ENCODE results near the gene CACUL1. TPM values are rescaled to one million over a fixed set of nuclear protein-coding genes. Genes with fewer than 3 reads are reported as not detected.
"Not testable (repeated sequence)": the region's sequence is repeated elsewhere in the genome, so short reads cannot be mapped to it uniquely, and the experiment has no call there.

Gene CACUL1
- total RNA-seq, 4 donors from 2014 or later, result 13.1 to 29.1 (median 23.2) TPM

DNA sequence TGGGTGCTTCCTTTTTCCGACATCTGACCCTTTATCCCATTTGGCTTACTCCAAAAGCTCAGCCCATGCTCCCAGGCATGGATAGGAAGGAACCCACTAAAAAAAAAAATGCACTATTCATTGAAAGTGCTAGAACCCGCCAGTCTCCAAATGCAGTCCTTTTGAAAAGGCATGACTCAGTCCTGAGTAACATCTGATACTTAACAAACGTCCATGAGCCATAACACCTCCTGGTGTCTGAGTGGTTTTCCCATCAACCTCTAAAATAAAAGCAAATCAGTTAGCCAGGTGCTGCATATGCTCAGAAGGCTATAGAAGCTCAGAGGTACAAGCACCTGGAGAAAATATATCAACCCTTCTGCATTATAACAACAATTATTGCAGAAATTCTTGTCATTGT is 45.0 kb upstream of the CACUL1 start:
- DNase-seq, result no peak
- H3K27ac ChIP-seq, result no peak overlapping the region
- in situ Hi-C loops (cut with MboI; ENCODE audit: low pct_ligation_motif_present in 1 of 4, low pct_unique_long_range_greater_than_20kb in 1 of 4, low sequenced_read_pairs in 3 of 4) (loop anchor here (10.0 to 25.0 kb wide), 3 partner anchors 88 to 237 kb away; no protein-coding TSS in a partner anchor), intact Hi-C loops (cut with DNase I; ENCODE audit: low total_unique reads) (no loop called here)
- H3K36me3 ChIP-seq, result no peaks in the 10 kb centered on the region
- 62% methylated on average over 3 of the region's 3 CpGs; no CpG with 5 or more reads in 1 of the 2 donors for WGBS, 2 donors (ENCODE audit: low coverage in 1 of 2)
- H3K27me3 ChIP-seq, result no peaks in the 10 kb centered on the region
- H3K9me3 ChIP-seq, result no peaks in the 10 kb centered on the region
- H3K4me3 ChIP-seq, result no peak overlapping the region
- TF ChIP-seq, protein P1, sequence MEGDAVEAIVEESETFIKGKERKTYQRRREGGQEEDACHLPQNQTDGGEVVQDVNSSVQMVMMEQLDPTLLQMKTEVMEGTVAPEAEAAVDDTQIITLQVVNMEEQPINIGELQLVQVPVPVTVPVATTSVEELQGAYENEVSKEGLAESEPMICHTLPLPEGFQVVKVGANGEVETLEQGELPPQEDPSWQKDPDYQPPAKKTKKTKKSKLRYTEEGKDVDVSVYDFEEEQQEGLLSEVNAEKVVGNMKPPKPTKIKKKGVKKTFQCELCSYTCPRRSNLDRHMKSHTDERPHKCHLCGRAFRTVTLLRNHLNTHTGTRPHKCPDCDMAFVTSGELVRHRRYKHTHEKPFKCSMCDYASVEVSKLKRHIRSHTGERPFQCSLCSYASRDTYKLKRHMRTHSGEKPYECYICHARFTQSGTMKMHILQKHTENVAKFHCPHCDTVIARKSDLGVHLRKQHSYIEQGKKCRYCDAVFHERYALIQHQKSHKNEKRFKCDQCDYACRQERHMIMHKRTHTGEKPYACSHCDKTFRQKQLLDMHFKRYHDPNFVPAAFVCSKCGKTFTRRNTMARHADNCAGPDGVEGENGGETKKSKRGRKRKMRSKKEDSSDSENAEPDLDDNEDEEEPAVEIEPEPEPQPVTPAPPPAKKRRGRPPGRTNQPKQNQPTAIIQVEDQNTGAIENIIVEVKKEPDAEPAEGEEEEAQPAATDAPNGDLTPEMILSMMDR (IDR thresholded peaks at IDR 0.05), result no peak
- no peak for TF ChIP-seq POLR2AphosphoS5 (IDR thresholded peaks at IDR 0.05)
- no peak for TF ChIP-seq POLR2A (IDR thresholded peaks at IDR 0.05)
- no peak for TF ChIP-seq EP300 (IDR thresholded peaks at IDR 0.05; ENCODE audit: low read depth)
- H3K4me1 ChIP-seq, result peaks cover 0 to 3% (median 1%) of the 10 kb centered on the region in 4 donors

DNA sequence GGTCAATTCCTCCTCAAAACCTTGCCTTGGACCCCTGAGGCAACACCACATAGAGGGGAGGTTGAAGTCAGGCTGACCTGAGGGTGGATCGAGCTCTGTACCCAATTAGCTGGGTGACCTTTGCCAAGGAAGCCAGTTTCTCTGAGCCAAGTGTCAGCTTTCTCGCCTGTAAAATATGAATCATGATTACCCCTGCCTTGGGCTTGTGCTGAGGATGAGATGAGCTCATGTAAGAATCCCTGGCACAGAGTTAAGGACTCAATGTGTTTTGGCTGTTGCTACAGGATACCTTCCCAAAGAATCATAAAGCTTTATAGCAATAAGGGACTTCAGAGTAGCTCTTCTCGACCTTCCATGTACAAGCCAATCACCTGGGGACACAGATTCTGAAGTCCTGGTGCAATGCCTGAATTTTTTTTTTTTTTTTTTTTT is 43.5 kb upstream of the CACUL1 start:
- in situ Hi-C loops (cut with MboI; ENCODE audit: low pct_ligation_motif_present in 1 of 4, low pct_unique_long_range_greater_than_20kb in 1 of 4, low sequenced_read_pairs in 3 of 4), result loop anchor here in 2 of 4 donors (10.0 to 25.0 kb wide), 2 partner anchors 89 to 223 kb away; no protein-coding TSS in a partner anchor
- Histone ChIP-seq H3K4me1 (peaks cover 0 to 3% (median 1%) of the 10 kb centered on the region in 4 donors), H3K9me3 (no peaks in the 10 kb centered on the region), H3K27ac (no peak overlapping the region), H3K4me3 (no peak overlapping the region), H3K27me3 (no peaks in the 10 kb centered on the region), H3K36me3 (no peaks in the 10 kb centered on the region)
- no peak for DNase-seq
- WGBS, 2 donors (ENCODE audit: low coverage in 1 of 2), result 18 to 25% methylated on average over 1 to 3 of the region's 3 CpGs
- intact Hi-C loops (cut with DNase I; ENCODE audit: low total_unique reads), result no loop called here
- TF ChIP-seq, protein P1 (IDR thresholded peaks at IDR 0.05), result no peak
- no peak for TF ChIP-seq EP300 (IDR thresholded peaks at IDR 0.05; ENCODE audit: low read depth)
- TF ChIP-seq POLR2A (IDR thresholded peaks at IDR 0.05), result no peak
- TF ChIP-seq POLR2AphosphoS5 (IDR thresholded peaks at IDR 0.05), result no peak

DNA sequence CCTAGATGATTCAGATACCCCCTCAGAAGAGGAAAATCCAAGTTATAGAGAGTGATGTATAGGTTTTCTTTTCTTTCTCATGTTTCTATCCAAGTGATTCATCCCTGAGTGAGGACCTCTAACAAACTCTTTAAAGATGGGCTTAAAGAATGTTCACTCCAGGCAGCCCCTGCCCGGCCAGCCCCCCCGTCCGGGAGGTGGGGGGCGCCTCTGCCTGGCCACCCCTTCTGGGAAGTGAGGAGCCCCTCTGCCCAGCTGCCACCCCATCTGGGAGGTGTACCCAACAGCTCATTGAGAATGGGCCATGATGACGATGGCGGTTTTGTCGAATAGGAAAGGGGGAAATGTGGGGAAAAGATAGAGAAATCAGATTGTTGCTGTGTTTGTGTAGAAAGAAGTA is 40.2 kb upstream of the CACUL1 start:
- H3K9me3 ChIP-seq; intact Hi-C loops (cut with DNase I; ENCODE audit: low total_unique reads); H3K27ac ChIP-seq; H3K36me3 ChIP-seq; H3K4me1 ChIP-seq; DNase-seq; H3K27me3 ChIP-seq; H3K4me3 ChIP-seq: not testable (repeated sequence)
- 92 to 100% methylated on average over 1 to 7 of the region's 7 CpGs for WGBS, 2 donors (ENCODE audit: low coverage in 1 of 2)
- in situ Hi-C loops (cut with MboI; ENCODE audit: low pct_ligation_motif_present in 1 of 4, low pct_unique_long_range_greater_than_20kb in 1 of 4, low sequenced_read_pairs in 3 of 4), result loop anchor here in 2 of 4 donors (10.0 to 25.0 kb wide), 2 partner anchors 92 to 220 kb away; no protein-coding TSS in a partner anchor

DNA sequence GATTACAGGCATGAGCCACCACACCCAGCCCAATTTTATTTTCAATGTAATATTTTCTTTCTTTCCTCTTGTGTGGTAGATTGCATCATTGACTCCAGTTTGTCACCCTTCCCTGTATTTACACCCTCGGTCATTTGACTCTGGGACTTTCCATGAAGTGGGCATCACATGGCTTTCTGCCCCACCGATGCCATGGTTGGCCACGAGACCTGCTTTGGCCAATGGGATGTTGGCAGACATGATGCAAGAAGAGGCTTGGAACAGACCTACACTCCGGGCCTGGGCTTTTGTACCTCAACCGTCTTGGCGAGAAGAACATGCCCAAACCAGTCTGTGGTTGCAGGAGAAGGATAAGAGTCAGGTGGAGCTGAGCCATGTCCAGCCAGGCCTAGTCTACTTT is 38.8 kb upstream of the CACUL1 start:
- Histone ChIP-seq H3K4me3 (no peak overlapping the region), H3K9me3 (no peaks in the 10 kb centered on the region), H3K36me3 (no peaks in the 10 kb centered on the region), H3K27me3 (no peaks in the 10 kb centered on the region), H3K4me1 (peaks cover 0 to 2% (median 0%) of the 10 kb centered on the region in 4 donors), H3K27ac (no peak overlapping the region)
- TF ChIP-seq POLR2AphosphoS5 (IDR thresholded peaks at IDR 0.05) (no peak), EP300 (IDR thresholded peaks at IDR 0.05; ENCODE audit: low read depth) (no peak), POLR2A (IDR thresholded peaks at IDR 0.05) (no peak)
- TF ChIP-seq, protein P1 (IDR thresholded peaks at IDR 0.05), result no peak
- 88% methylated on average over 6 of the region's 6 CpGs; no CpG with 5 or more reads in 1 of the 2 donors for WGBS, 2 donors (ENCODE audit: low coverage in 1 of 2)
- in situ Hi-C loops (cut with MboI; ENCODE audit: low pct_ligation_motif_present in 1 of 4, low pct_unique_long_range_greater_than_20kb in 1 of 4, low sequenced_read_pairs in 3 of 4), result loop anchor here in 2 of 4 donors (10.0 to 25.0 kb wide), 2 partner anchors 94 to 219 kb away; no protein-coding TSS in a partner anchor
- DNase-seq, result no peak
- intact Hi-C loops (cut with DNase I; ENCODE audit: low total_unique reads), result no loop called here

DNA sequence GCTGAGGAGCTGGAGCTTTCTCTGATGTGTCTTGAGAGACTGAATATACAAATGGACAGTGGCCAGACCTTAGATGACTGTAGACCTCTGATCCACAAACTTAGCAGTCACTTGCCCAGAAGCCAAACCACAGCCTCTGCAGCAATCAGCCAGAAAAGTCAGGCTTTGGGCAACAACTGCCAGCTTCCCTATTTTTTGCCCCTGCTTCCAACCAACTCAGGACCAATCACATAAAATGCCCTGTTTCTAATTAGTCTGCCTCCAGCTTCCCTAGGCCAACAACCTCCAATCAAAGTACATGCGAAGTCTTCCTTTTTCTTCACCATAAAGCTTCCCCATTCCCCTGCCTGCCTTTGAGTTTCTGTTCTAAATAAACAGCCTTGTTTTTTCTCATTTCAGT is 37.8 kb upstream of the CACUL1 start:
- H3K27ac ChIP-seq, result no peak overlapping the region
- in situ Hi-C loops (cut with MboI; ENCODE audit: low pct_ligation_motif_present in 1 of 4, low pct_unique_long_range_greater_than_20kb in 1 of 4, low sequenced_read_pairs in 3 of 4), result loop anchor here in 2 of 4 donors (10.0 to 25.0 kb wide), 2 partner anchors 95 to 218 kb away; no protein-coding TSS in a partner anchor

More for the DNA sequence above, 37.8 kb upstream of the CACUL1 start:
- Histone ChIP-seq H3K4me1 (no peaks in the 10 kb centered on the region), H3K36me3 (no peaks in the 10 kb centered on the region), H3K9me3 (no peaks in the 10 kb centered on the region), H3K4me3 (no peak overlapping the region), H3K27me3 (no peaks in the 10 kb centered on the region)
- TF ChIP-seq, protein P1 (IDR thresholded peaks at IDR 0.05), result no peak
- no peak for TF ChIP-seq POLR2AphosphoS5 (IDR thresholded peaks at IDR 0.05)
- TF ChIP-seq POLR2A (IDR thresholded peaks at IDR 0.05), result no peak
- no peak for TF ChIP-seq EP300 (IDR thresholded peaks at IDR 0.05; ENCODE audit: low read depth)
- intact Hi-C loops (cut with DNase I; ENCODE audit: low total_unique reads), result no loop called here
- peak; percentile 17 for DNase-seq
- WGBS, 2 donors (ENCODE audit: low coverage in 1 of 2), result 60 to 71% methylated on average over 1 of the region's 1 CpG

Measured in transverse colon (tissue), 4 donors.